HL-60 (cell line): Measurements from ENCODE around the gene PHLDA1.
A peak's percentile ranks its signal among the peaks of the same experiment; 100 is the strongest.

Experiments
- DNase-seq, 2 experiments: peaks; one replicate each; pipeline ENCODE4 v3.0.0-alpha.2; 2010 to 2020; ENCODE audit warnings: low read depth in 1 of 2, low spot score in 1 of 2
- H3K27ac ChIP-seq: fragments of 250-450 bp; sonication (Bioruptor Pico); replicated peaks from 2 replicates; pipeline ENCODE4 v1.5.1; 2020; ENCODE audit warnings: mild to moderate bottlenecking, moderate library complexity
- H3K27me3 ChIP-seq: fragments of 250-450 bp; sonication (Bioruptor Pico); 2 replicates; pipeline ENCODE4 v1.5.1; 2021; ENCODE audit warnings: mild to moderate bottlenecking, moderate library complexity; ENCODE audit not compliant: insufficient read depth, poor library complexity, severe bottlenecking
- H3K4me3 ChIP-seq: replicated peaks from 2 replicates; pipeline ENCODE4 v1.5.1; 2011; ENCODE audit warnings: mild to moderate bottlenecking, control low read depth, low read length; ENCODE audit not compliant: insufficient read depth
- CTCF ChIP-seq: IDR thresholded peaks from one replicate; pipeline ENCODE4 v1.5.1; 2011; ENCODE audit warnings: low read length, control low read depth, inconsistent platforms; ENCODE audit not compliant: insufficient read depth
- GABPA ChIP-seq: IDR thresholded peaks from 2 replicates; pipeline ENCODE4 v1.6.1; 2012; ENCODE audit warnings: low read depth
- POLR2AphosphoS5 ChIP-seq: IDR thresholded peaks from 2 replicates; pipeline ENCODE4 v1.6.1; 2012; ENCODE audit warnings: low read depth
- REST ChIP-seq: IDR thresholded peaks from 2 replicates; pipeline ENCODE4 v1.6.1; 2012; ENCODE audit warnings: low read depth; ENCODE audit not compliant: insufficient replicate concordance
- SPI1 ChIP-seq: IDR thresholded peaks from 2 replicates; pipeline ENCODE4 v1.6.1; 2012; ENCODE audit warnings: low read depth, mild to moderate bottlenecking, borderline replicate concordance

PHLDA1 gene

GRCh38 chr12:76038176-76038575, 6.6 kb upstream of the PHLDA1 start:
- DNase-seq, result no peak
- no peaks in the 10 kb centered on the region for H3K27me3 ChIP-seq

DNA sequence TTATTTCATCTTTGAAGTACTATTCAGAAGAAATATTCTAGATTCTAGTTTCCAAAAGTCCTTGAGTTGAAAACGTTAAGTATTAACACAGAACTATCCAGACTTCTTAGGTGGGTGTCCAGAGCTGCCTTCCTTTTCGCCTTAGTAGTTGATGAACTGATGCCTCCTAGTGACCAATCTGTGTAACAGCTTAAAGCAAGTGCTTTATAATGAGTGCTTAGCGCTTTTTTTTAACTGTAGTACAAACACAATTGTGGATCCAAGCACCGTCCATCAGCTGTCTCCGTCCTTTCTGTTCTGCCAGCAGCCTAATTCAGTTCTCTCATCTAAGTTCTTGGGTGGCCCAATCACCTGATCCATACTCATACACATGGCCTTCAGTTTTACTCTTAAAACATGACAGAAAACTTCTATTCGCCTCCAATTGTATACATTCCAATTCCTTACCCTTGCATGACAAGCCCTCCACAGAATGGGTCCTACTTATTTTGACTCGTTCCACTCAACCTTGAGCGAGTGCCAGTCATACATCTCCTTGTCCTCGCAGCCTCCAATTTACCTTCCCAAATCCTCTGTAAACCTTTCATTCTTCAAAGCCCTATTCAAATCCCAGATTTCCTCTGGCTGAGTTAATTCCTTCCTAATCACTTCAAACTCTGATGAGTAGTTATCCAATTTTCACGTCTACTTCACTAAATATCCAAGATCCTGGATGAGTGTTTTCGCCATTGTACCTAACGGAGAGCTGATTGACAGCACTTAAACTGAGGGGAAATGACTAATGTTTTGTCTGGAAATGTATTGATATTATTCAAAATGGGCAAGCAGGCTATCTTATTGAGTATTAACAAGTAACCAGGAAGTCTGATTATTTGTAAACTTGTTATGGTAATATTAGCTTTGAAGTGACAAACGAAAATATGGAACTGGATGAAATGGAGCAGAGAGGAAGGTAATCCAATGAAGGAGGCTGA, 5.8 kb upstream of the PHLDA1 start:
- Histone ChIP-seq H3K27ac (no peak overlapping the region), H3K27me3 (no peaks in the 10 kb centered on the region), H3K4me3 (no peak overlapping the region)
- DNase-seq, result peak in 1 of 2 experiments; percentile 57
- no peak for TF ChIP-seq REST
- TF ChIP-seq SPI1, result no peak
- TF ChIP-seq CTCF, result peak; percentile 69
- TF ChIP-seq POLR2AphosphoS5, result no peak
- no peak for TF ChIP-seq GABPA

More at GRCh38 chr12:76038176-76038575, 6.6 kb upstream of the PHLDA1 start:
- TF ChIP-seq GABPA, result no peak
- TF ChIP-seq SPI1, result no peak
- TF ChIP-seq REST, result no peak
- no peak for TF ChIP-seq CTCF
- TF ChIP-seq POLR2AphosphoS5, result no peak
- Histone ChIP-seq H3K4me3 (no peak overlapping the region), H3K27ac (no peak overlapping the region)

- TF ChIP-seq CTCF, result no peak
- no peak for TF ChIP-seq POLR2AphosphoS5
- TF ChIP-seq REST, result no peak
- no peak for TF ChIP-seq GABPA
- TF ChIP-seq SPI1, result no peak
- no peak for DNase-seq
- H3K4me3 ChIP-seq, result no peak overlapping the region
- no peak overlapping the region for H3K27ac ChIP-seq
- peaks cover 4% of the 10 kb centered on the region for H3K27me3 ChIP-seq
These were observed 3.5 kb upstream of the PHLDA1 start for GRCh38 chr12:76035045-76035444.
